HepG2 (cell line): ENCODE measurements around the gene MTUS2. TPM values are rescaled to one million over a fixed set of nuclear protein-coding genes. Genes with fewer than 3 reads are reported as not detected.

ENCODE experiments used
- ATAC-seq: fragments of 200-7000 bp; cut with Tn5 transposase; 3 replicates; pipeline ENCODE4 v1.9.1; 2020; ENCODE audit warnings: mild to moderate bottlenecking, moderate library complexity
- BruUV-seq: library from RNA; stranded (reverse); fragments of 400-500 nt; replicated peaks from 2 replicates; lab custom pipeline; 2021; lab: Mats Ljungman, UMichigan
- CTCF ChIA-PET: fragments of 300-600 bp; formaldehyde crosslinking; extraction: SDS; loops from one replicate; lab custom pipeline; 2021; ENCODE audit warnings: low total read pairs, inconsistent platforms, low intra/inter-chr PET ratio; lab: Yijun Ruan, JAX
- POLR2A ChIA-PET: fragments of 350-600 bp; sonication (Branson Sonifier 250); formaldehyde crosslinking; loops from one replicate; lab custom pipeline; 2020; ENCODE audit warnings: antibody characterized with exemption, inconsistent platforms; lab: Yijun Ruan, JAX
- DNase-seq: peaks from one replicate; pipeline ENCODE4 v3.0.0-alpha.2; 2015; ENCODE audit warnings: low spot score
- FAIRE-seq: peaks from 3 replicates; lab custom pipeline; 2011; peaks lifted over from hg19 to GRCh38; lab: Jason Lieb, UNC
- H2AFZ ChIP-seq: one replicate; pipeline ENCODE4 v1.6.1; 2011; ENCODE audit warnings: low read length, inconsistent platforms
- H3K27ac ChIP-seq: fragments of 300-600 bp; 3 replicates; pipeline ENCODE4 v1.8.0; 2011; ENCODE audit warnings: mixed run types, mild to moderate bottlenecking, mixed read lengths, low read length, inconsistent platforms; ENCODE audit not compliant: insufficient read depth; ENCODE audit errors: extremely low read length
- H3K27me3 ChIP-seq, 2 experiments: fragments of 200-600 bp in 1 of 2; 2 replicates in 1 of 2; 3 replicates in 1 of 2; pipeline versions ENCODE4 v1.6.0 to v1.8.0; 2011; ENCODE audit warnings: low read length in 2 of 2, mild to moderate bottlenecking in 2 of 2, moderate library complexity in 2 of 2, inconsistent platforms in 1 of 2; ENCODE audit not compliant: insufficient read depth in 2 of 2, control insufficient read depth in 1 of 2
- H3K36me3 ChIP-seq, 2 experiments: fragments of 200-600 bp in 1 of 2; replicated peaks in 1 of 2; 2 replicates in 1 of 2; 3 replicates in 1 of 2; pipeline versions ENCODE4 v1.5.1 to v1.8.0; 2011; ENCODE audit warnings: low read length in 2 of 2, inconsistent platforms in 1 of 2; ENCODE audit not compliant: insufficient read depth in 2 of 2, control insufficient read depth in 1 of 2
- H3K4me1 ChIP-seq: 2 replicates; pipeline ENCODE4 v1.5.1; 2012; ENCODE audit warnings: low read length, inconsistent platforms; ENCODE audit not compliant: insufficient read depth
- H3K4me2 ChIP-seq: 2 replicates; pipeline ENCODE4 v1.6.0; 2011; ENCODE audit warnings: low read depth, low read length, inconsistent platforms
- H3K4me3 ChIP-seq, 3 experiments: fragments of 200-600 bp in 1 of 3; sonication (generic), shearing (Covaris generic) in 1 of 3; replicated peaks in 1 of 3; 2 replicates each; pipeline ENCODE4 v1.5.1; 2011 to 2016; ENCODE audit warnings: low read length in 3 of 3, inconsistent platforms in 2 of 3, low read depth in 2 of 3, mild to moderate bottlenecking in 2 of 3, control low read depth in 1 of 3, mixed read lengths in 1 of 3; ENCODE audit not compliant: insufficient read depth in 1 of 3
- H3K79me2 ChIP-seq: one replicate; pipeline ENCODE4 v1.6.1; 2011; ENCODE audit warnings: low read length, inconsistent platforms; ENCODE audit not compliant: insufficient read depth
- H3K9ac ChIP-seq: 2 replicates; pipeline ENCODE4 v1.6.0; 2011; ENCODE audit warnings: mild to moderate bottlenecking, low read depth, low read length, inconsistent platforms; ENCODE audit not compliant: insufficient read depth
- H3K9me3 ChIP-seq: 2 replicates; pipeline ENCODE4 v1.5.1; 2012; ENCODE audit warnings: mild to moderate bottlenecking, low read length
- H4K20me1 ChIP-seq: 2 replicates; pipeline ENCODE4 v1.6.0; 2011; ENCODE audit warnings: inconsistent platforms, mild to moderate bottlenecking, low read length, moderate library complexity; ENCODE audit not compliant: insufficient read depth
- CEBPB ChIP-seq: IDR thresholded peaks from 2 replicates; pipeline ENCODE4 v1.6.1; 2011; ENCODE audit warnings: low read depth, low read length, improper control_type of control experiment, borderline replicate concordance
- THYN1 ChIP-seq: sonication (generic); formaldehyde crosslinking; IDR thresholded peaks from 2 replicates; pipeline ENCODE4 v1.8.1; 2023; ENCODE audit warnings: low read depth, mild to moderate bottlenecking, moderate library complexity, missing genetic modification reagents, borderline replicate concordance
- ZNF546 ChIP-seq: sonication (generic); formaldehyde crosslinking; conservative IDR thresholded peaks from 2 replicates; pipeline ENCODE4 v1.8.1; 2023; ENCODE audit warnings: mild to moderate bottlenecking, missing genetic modification reagents
- WGBS: methylation state at CpG from one replicate; pipeline ENCODE4 v1.1.6; 2017; ENCODE audit warnings: low lambda C conversion rate; 5-methylcytosine and 5-hydroxymethylcytosine counted together
- in situ Hi-C: cut with HindIII; loops from 2 replicates; pipeline ENCODE4 v1.10.0; 2017; ENCODE audit warnings: low pct_unique_long_range_greater_than_20kb; ENCODE audit not compliant: extremely low pct_ligation_motif_present
- intact Hi-C: fragments of 100-400 bp; cut with micrococcal nuclease; formaldehyde crosslinking; loops from one replicate; pipeline ENCODE4 v1.10.0; 2022; ENCODE audit not compliant: unreplicated experiment
- polyA plus RNA-seq, 8 experiments: library from polyadenylated mRNA; depleted of rRNA in 3 of 8; stranded (reverse) in 7 of 8; unstranded in 1 of 8; fragments of >200 nt; fragmentation: Illumina TruSeq in 4 of 8; extraction: Trizol in 4 of 8; gene quantifications; 2 replicates each; pipeline versions ENCODE4 v1.2.1 to v1.2.3, GENCODE V29; 2011 to 2016; ENCODE audit warnings: low read depth in 4 of 8, missing spikeins in 1 of 8, mixed read lengths in 1 of 8; ENCODE audit not compliant: insufficient read depth in 1 of 8
- total RNA-seq, 5 experiments: library from RNA; depleted of rRNA; stranded (reverse); fragments of >200 nt; fragmentation: Illumina TruSeq; extraction: Trizol; gene quantifications; 2 replicates each; pipeline ENCODE4 v1.2.3, GENCODE V29; 2016; ENCODE audit warnings: low read depth in 1 of 5
- TF ChIP-seq, protein P1 (sequence below): sonication (generic); formaldehyde crosslinking; IDR thresholded peaks from one replicate; pipeline ENCODE4 v1.5.1; 2020; ENCODE audit warnings: mild to moderate bottlenecking, missing genetic modification reagents; ENCODE audit errors: not compliant biosample characterization

MTUS2 gene
- total and polyA plus RNA-seq, 2 of the 13 experiments (the other 11 are each of a cell fraction or from before 2014, with no cell fraction given): not detected

DNA sequence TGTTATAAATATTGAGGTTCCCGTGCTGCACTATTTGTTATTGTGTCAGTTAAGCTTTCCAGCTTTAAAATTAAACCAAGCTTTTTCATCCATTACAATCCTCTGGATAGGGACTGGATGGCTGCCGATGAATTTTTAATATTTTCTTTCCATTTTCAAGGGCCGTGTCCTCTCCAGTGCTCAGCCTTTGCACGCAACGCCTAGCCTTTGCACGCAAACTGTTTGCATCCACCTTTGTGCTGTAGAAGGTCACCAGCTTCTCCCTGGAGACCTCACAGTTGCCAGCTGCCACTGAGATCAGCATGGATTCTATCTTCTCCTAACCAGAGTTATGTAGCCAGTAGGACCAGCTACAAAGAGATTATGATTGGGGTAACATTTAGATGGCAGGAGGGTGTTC lies 534.9 kb downstream of the MTUS2 start (continued):
- no peak for TF ChIP-seq ZNF546 (CRISPR knock-in tag)
- no peak for TF ChIP-seq THYN1 (CRISPR knock-in tag)

DNA sequence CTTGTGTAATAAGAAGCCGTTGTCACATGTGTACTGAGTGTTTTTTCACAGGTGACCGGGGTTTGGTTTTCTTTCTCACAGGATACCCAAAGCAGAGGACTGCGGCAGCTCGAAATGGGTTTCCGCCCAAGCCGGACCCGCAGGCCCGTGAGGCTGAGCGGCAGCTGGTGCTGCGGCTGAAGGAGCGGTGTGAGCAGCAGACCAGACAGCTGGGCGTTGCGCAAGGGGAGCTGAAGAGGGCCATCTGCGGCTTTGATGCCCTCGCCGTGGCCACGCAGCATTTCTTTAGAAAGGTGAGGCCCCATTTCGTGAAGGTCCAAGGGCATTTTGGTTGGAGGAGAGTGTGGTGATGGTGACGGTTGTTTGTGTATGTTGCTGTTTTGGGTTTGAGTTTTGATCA lies 539.0 kb downstream of the MTUS2 start:
- no peak for ATAC-seq
- ChIA-PET CTCF (no interaction called here), POLR2A (no interaction called here)
- no peaks in the 10 kb centered on the region for H3K79me2 ChIP-seq
- peaks cover 0 to 21% of the 10 kb centered on the region in 2 experiments; a peak in 2 of 5 replicates for H3K27me3 ChIP-seq
- TF ChIP-seq, protein P1, sequence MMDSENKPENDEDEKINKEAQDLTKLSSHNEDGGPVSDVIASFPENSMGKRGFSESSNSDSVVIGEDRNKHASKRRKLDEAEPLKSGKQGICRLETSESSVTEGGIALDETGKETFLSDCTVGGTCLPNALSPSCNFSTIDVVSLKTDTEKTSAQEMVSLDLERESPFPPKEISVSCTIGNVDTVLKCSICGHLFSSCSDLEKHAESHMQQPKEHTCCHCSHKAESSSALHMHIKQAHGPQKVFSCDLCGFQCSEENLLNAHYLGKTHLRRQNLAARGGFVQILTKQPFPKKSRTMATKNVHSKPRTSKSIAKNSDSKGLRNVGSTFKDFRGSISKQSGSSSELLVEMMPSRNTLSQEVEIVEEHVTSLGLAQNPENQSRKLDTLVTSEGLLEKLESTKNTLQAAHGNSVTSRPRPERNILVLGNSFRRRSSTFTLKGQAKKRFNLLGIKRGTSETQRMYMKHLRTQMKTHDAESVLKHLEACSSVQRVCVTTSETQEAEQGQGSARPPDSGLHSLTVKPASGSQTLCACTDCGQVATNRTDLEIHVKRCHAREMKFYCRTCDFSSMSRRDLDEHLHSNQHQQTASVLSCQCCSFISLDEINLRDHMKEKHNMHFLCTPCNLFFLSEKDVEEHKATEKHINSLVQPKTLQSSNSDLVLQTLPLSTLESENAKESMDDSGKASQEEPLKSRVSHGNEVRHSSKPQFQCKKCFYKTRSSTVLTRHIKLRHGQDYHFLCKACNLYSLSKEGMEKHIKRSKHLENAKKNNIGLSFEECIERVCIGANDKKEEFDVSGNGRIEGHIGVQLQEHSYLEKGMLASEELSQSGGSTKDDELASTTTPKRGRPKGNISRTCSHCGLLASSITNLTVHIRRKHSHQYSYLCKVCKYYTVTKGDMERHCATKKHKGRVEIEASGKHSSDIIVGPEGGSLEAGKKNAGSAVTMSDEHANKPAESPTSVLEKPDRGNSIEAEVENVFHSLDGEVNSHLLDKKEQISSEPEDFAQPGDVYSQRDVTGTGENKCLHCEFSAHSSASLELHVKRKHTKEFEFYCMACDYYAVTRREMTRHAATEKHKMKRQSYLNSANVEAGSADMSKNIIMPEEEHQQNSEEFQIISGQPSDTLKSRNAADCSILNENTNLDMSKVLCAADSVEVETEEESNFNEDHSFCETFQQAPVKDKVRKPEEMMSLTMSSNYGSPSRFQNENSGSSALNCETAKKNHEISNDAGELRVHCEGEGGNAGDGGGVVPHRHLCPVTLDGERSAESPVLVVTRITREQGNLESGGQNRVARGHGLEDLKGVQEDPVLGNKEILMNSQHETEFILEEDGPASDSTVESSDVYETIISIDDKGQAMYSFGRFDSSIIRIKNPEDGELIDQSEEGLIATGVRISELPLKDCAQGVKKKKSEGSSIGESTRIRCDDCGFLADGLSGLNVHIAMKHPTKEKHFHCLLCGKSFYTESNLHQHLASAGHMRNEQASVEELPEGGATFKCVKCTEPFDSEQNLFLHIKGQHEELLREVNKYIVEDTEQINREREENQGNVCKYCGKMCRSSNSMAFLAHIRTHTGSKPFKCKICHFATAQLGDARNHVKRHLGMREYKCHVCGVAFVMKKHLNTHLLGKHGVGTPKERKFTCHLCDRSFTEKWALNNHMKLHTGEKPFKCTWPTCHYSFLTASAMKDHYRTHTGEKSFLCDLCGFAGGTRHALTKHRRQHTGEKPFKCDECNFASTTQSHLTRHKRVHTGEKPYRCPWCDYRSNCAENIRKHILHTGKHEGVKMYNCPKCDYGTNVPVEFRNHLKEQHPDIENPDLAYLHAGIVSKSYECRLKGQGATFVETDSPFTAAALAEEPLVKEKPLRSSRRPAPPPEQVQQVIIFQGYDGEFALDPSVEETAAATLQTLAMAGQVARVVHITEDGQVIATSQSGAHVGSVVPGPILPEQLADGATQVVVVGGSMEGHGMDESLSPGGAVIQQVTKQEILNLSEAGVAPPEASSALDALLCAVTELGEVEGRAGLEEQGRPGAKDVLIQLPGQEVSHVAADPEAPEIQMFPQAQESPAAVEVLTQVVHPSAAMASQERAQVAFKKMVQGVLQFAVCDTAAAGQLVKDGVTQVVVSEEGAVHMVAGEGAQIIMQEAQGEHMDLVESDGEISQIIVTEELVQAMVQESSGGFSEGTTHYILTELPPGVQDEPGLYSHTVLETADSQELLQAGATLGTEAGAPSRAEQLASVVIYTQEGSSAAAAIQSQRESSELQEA: no peak
- TF ChIP-seq CEBPB: peak; percentile 78
- H2AFZ ChIP-seq: no peak overlapping the region
- H3K9me3 ChIP-seq: no peaks in the 10 kb centered on the region
- intact Hi-C loops: no loop called here
- DNase-seq: no peak
- no peaks in the 10 kb centered on the region for H3K4me1 ChIP-seq
- H3K4me2 ChIP-seq: no peak overlapping the region
- in situ Hi-C loops: no loop called here
- FAIRE-seq: no peak
- no peak overlapping the region for H3K27ac ChIP-seq
- H4K20me1 ChIP-seq: no peaks in the 10 kb centered on the region
- no TSS peak for BruUV-seq
- 26% methylated on average over 14 of the region's 19 CpGs for WGBS
- no peak overlapping the region for H3K9ac ChIP-seq
- H3K4me3 ChIP-seq: no peak overlapping the region
- no peaks in the 10 kb centered on the region for H3K36me3 ChIP-seq
